Choroid plexus epithelial cell (primary cell): ENCODE measurements around the gene EHD2.
A peak's percentile ranks its signal among the peaks of the same experiment; 100 is the strongest.
"Not testable (repeated sequence)": the region's sequence is repeated elsewhere in the genome, so short reads cannot be mapped to it uniquely, and the experiment has no call there.

Experiments used
- DNase-seq: peaks from one replicate; pipeline ENCODE4 v3.0.0-alpha.2; 2010; ENCODE audit warnings: low read depth
- H3K4me3 ChIP-seq: 2 replicates; pipeline ENCODE4 v1.5.1; 2011; ENCODE audit warnings: low read depth, mild to moderate bottlenecking, control low read depth, low read length, moderate library complexity
- TF ChIP-seq, protein P1 (sequence below): conservative IDR thresholded peaks from 2 replicates; pipeline ENCODE4 v1.5.1; 2011; ENCODE audit warnings: low read depth, mild to moderate bottlenecking, control low read depth, inconsistent platforms, low read length, moderate library complexity

The EHD2 gene

GRCh38 chr19:47703301-47703700 lies 9.9 kb upstream of the EHD2 start:
- no peak overlapping the region for H3K4me3 ChIP-seq
- TF ChIP-seq, protein P1, sequence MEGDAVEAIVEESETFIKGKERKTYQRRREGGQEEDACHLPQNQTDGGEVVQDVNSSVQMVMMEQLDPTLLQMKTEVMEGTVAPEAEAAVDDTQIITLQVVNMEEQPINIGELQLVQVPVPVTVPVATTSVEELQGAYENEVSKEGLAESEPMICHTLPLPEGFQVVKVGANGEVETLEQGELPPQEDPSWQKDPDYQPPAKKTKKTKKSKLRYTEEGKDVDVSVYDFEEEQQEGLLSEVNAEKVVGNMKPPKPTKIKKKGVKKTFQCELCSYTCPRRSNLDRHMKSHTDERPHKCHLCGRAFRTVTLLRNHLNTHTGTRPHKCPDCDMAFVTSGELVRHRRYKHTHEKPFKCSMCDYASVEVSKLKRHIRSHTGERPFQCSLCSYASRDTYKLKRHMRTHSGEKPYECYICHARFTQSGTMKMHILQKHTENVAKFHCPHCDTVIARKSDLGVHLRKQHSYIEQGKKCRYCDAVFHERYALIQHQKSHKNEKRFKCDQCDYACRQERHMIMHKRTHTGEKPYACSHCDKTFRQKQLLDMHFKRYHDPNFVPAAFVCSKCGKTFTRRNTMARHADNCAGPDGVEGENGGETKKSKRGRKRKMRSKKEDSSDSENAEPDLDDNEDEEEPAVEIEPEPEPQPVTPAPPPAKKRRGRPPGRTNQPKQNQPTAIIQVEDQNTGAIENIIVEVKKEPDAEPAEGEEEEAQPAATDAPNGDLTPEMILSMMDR: no peak
- no peak for DNase-seq

DNA sequence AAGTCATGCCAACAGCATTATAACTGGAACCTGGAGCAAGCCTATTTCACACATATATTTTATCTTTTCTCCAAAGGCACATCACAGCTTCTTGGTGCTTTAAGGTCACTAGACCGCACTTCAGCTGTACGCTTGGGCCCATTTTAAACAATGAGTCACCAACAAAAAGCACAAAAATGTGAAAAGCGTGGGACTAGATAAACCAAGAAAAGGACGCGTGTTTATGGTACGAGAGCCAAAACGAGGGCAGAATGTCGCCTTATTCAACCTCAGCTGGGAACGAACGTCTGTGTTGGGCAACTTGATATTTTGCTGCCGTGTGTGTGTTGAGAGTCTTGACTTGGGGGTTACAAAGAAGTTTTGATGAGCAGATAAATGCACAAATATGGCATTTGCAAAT lies 9.2 kb upstream of the EHD2 start:
- DNase-seq: peak; percentile 95
- H3K4me3 ChIP-seq: no peak overlapping the region
- TF ChIP-seq, protein P1: no peak

GRCh38 chr19:47704656-47705055 lies 8.6 kb upstream of the EHD2 start:
- H3K4me3 ChIP-seq: no peak overlapping the region
- no peak for DNase-seq
- TF ChIP-seq, protein P1: no peak

- DNase-seq: peak; percentile 87
- TF ChIP-seq, protein P1: peak; percentile 96
- no peak overlapping the region for H3K4me3 ChIP-seq
Observed at GRCh38 chr19:47707135-47707925, 5.9 kb upstream of the EHD2 start.

DNA sequence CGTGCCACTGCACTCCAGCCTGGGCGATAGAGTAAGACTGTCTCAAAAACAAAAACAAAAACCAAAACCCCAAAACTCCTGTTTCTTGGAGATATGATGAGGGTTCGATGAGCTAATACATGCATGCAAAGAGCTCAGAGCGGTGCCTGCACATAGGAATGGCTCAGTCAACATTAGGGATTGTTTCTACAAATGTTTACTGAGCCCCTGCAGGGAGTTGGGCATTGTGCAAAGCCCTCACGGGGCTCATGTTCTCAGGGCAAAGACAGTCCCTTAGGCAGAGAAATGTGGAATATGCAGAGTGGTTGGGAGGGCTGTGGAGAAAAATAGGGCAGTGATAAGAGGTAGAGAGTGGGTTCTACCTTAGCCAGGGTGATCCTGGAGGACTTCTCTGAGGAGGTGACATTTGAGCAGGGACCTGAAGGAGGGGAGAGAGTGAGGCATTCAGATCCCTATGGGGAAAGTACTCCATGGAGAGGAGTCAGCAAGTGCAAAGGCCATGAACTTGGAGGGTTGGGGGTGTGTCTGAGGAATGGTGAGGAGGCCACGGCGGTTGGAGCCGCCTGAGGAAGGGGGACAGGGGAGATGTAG lies 1.5 kb upstream of the EHD2 start:
- TF ChIP-seq, protein P1: no peak
- no peak for DNase-seq
- no peak overlapping the region for H3K4me3 ChIP-seq

GRCh38 chr19:47714339-47714738 lies 1.1 kb downstream of the EHD2 start:
- peak; percentile 44 for DNase-seq
- TF ChIP-seq, protein P1: no peak
- H3K4me3 ChIP-seq: peak overlapping the region; percentile 75

DNA sequence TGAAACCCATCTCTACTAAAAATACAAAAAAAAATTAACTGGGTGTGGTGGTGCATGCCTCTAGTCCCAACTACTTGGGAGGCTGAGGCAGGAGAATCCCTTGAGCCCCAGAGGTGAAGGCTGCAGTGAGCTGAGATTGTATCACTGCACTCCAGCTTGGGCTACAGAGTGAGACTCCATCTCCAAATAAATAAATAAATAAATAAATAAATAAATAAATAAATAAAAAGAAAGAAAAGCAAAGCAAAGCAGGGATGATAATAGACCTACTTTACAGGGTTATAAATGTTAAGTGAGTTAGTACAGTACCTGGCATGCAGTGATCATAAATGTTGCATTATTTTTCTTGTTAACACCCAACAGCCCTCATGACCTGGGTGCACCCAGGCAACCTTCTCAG lies 1.6 kb downstream of the EHD2 start:
- DNase-seq: not testable (repeated sequence)
- peak overlapping the region; percentile 75 for H3K4me3 ChIP-seq
